ENCODE measurements around the gene ALDH1L1. TPM values are rescaled to one million over a fixed set of nuclear protein-coding genes. Genes with fewer than 3 reads are reported as not detected.

ALDH1L1 gene
- total and polyA plus RNA-seq, 9 donors = 8.3 to 85.5 (median 45.1) TPM

DNA sequence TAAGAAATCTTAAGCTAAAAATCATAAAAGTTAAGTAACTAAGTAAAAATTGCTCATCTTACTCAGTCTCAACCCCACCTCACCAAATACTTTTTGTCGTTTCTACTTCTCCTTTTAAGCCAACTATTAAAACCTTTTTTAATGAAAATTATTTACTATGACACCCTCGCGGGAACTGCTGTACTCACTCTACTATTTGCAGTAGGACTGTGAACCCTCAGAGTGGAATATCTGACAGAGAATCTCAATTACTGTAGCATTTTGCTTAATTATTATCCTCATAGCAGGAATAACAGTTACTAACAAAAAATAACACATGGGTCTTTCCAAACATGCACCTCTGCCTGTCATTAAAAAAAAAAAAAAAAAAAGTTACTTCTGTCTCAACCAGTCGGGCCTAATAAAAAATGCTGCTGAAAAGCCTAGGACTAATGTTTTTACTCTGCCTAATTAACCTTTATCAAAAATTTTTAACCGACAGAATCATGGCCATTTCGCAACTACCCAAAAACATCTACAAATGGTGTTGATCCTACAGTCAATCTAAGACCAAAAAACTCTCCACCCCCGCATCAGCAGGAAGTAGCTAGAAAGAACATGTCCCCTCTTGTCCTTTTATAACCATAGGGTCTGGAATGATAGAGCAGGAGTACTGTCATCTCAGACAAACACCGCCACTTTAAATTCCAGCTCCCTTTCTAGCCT, 10.2 kb downstream of the ALDH1L1 start:
- Histone ChIP-seq H3K27me3 (no peaks in the 10 kb centered on the region), H3K4me3 (no peak overlapping the region), H3K9me3 (no peaks in the 10 kb centered on the region), H3K27ac (no peak overlapping the region), H3K36me3 (no peaks in the 10 kb centered on the region), H3K4me1 (ENCODE audit: insufficient read depth) (no peaks in the 10 kb centered on the region)
- intact Hi-C loops (cut with DNase I) = no loop called here
- 78 to 86% (median 81%) methylated on average over 8 of the region's 8 CpGs for WGBS, 3 donors
- TF ChIP-seq POLR2A (IDR thresholded peaks at IDR 0.05) = no peak
- no peak for TF ChIP-seq EP300 (IDR thresholded peaks at IDR 0.05)
- TF ChIP-seq, protein P1, sequence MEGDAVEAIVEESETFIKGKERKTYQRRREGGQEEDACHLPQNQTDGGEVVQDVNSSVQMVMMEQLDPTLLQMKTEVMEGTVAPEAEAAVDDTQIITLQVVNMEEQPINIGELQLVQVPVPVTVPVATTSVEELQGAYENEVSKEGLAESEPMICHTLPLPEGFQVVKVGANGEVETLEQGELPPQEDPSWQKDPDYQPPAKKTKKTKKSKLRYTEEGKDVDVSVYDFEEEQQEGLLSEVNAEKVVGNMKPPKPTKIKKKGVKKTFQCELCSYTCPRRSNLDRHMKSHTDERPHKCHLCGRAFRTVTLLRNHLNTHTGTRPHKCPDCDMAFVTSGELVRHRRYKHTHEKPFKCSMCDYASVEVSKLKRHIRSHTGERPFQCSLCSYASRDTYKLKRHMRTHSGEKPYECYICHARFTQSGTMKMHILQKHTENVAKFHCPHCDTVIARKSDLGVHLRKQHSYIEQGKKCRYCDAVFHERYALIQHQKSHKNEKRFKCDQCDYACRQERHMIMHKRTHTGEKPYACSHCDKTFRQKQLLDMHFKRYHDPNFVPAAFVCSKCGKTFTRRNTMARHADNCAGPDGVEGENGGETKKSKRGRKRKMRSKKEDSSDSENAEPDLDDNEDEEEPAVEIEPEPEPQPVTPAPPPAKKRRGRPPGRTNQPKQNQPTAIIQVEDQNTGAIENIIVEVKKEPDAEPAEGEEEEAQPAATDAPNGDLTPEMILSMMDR (IDR thresholded peaks at IDR 0.05) = no peak
- DNase-seq = no peak

DNA sequence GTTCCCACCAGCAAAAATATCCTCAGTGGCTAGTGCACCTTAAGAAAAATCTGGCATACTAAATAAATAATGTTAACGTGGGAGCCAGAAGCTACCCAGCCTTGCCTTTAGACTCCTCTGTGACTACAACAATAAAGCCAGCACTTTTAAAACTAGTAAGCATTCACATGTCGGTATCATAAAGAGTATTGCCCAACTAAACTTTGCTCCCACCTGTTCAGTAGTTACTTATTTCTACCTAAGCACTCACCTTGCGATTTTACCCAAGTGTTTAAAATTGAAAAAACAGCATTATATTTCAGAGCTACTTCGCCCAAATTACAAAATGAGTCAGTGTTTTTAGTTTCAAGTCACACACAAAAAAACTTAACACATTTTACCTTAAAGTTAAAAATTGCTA, 12.8 kb downstream of the ALDH1L1 start:
- TF ChIP-seq, protein P1 (IDR thresholded peaks at IDR 0.05) = no peak
- no peak for TF ChIP-seq EP300 (IDR thresholded peaks at IDR 0.05)
- no peak for TF ChIP-seq POLR2A (IDR thresholded peaks at IDR 0.05)
- WGBS, 3 donors = 88 to 90% (median 89%) methylated on average over 4 of the region's 4 CpGs
- no peaks in the 10 kb centered on the region for H3K36me3 ChIP-seq
- no peaks in the 10 kb centered on the region for H3K4me1 ChIP-seq (ENCODE audit: insufficient read depth)
- no peak for DNase-seq
- no peak overlapping the region for H3K27ac ChIP-seq
- H3K9me3 ChIP-seq = no peaks in the 10 kb centered on the region
- H3K4me3 ChIP-seq = no peak overlapping the region
- no peaks in the 10 kb centered on the region for H3K27me3 ChIP-seq
- intact Hi-C loops (cut with DNase I) = no loop called here

DNA sequence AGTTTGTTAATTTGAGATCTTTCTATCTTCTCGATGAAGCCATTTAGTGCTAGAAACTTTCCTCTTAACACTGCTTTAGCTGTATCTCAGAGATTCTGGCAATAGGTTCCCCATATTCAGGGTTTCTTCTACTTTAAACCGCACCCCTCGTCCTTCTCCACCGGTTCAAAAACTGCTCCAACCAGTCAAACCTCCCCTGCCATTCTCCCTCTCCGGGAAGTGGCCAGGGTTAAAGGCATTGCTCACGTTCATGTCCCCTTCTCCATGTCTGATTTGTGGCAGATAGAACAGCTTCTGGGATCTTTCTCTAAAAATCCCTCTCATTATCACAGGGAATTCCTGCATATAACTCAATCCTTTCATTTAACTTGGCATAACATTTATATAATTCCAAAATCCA, 14.4 kb downstream of the ALDH1L1 start:
- TF ChIP-seq, protein P1 (IDR thresholded peaks at IDR 0.05) = no peak
- TF ChIP-seq POLR2A (IDR thresholded peaks at IDR 0.05) (no peak), EP300 (IDR thresholded peaks at IDR 0.05) (no peak)
- no peaks in the 10 kb centered on the region for H3K27me3 ChIP-seq
- no peaks in the 10 kb centered on the region for H3K36me3 ChIP-seq
- no peak overlapping the region for H3K4me3 ChIP-seq
- H3K4me1 ChIP-seq (ENCODE audit: insufficient read depth) = no peaks in the 10 kb centered on the region
- DNase-seq = no peak
- H3K9me3 ChIP-seq = no peaks in the 10 kb centered on the region
- intact Hi-C loops (cut with DNase I) = no loop called here
- WGBS, 3 donors = 74 to 79% (median 78%) methylated on average over 6 of the region's 6 CpGs
- no peak overlapping the region for H3K27ac ChIP-seq

DNA sequence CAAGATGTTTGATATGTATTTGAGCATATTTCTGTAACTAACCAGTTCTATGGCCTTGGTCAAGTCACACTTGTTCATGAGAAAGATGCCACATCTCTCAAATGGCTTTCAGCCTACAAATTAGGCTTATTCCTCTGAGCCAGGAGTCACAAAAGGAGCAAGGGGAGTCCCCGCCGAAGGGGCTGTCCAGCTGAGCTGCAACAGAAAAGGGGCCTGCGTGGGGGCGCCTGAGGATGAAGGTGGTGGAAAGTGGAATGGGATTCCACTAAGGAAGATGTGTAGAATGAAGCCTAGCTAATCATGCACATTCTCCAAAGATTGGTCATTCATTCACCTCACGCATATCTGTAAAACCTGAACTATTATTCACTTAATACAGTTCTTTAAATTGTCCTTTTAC, 19.1 kb downstream of the ALDH1L1 start:
- TF ChIP-seq EP300 (IDR thresholded peaks at IDR 0.05) (no peak), POLR2A (IDR thresholded peaks at IDR 0.05) (no peak)
- TF ChIP-seq, protein P1 (IDR thresholded peaks at IDR 0.05) = no peak
- Histone ChIP-seq H3K9me3 (no peaks in the 10 kb centered on the region), H3K27me3 (no peaks in the 10 kb centered on the region), H3K4me3 (no peak overlapping the region), H3K27ac (no peak overlapping the region), H3K4me1 (ENCODE audit: insufficient read depth) (no peaks in the 10 kb centered on the region), H3K36me3 (no peaks in the 10 kb centered on the region)
- intact Hi-C loops (cut with DNase I) = no loop called here
- no peak for DNase-seq
- 90 to 95% (median 91%) methylated on average over 5 of the region's 5 CpGs for WGBS, 3 donors

Data from ovary (tissue), 9 donors.